HG03280 (cell line): ENCODE results near the gene EMP1.

Experiments used
- ATAC-seq: cut with Tn5 transposase; IDR thresholded peaks from one replicate; pipeline ENCODE4 v1.9.1; 2021; ENCODE audit warnings: mild to moderate bottlenecking, moderate library complexity; ENCODE audit not compliant: unreplicated experiment

The EMP1 gene

GRCh38 chr12:13195250-13195649, 1.3 kb upstream of the EMP1 start:
- no peak for ATAC-seq

GRCh38 chr12:13195785-13196129, 769 bp upstream of the EMP1 start:
- no peak for ATAC-seq

- ATAC-seq, result no peak
Measured at GRCh38 chr12:13197032-13197431, 506 bp downstream of the EMP1 start.

GRCh38 chr12:13197526-13198143, 1.1 kb downstream of the EMP1 start:
- no peak for ATAC-seq

GRCh38 chr12:13198241-13198640, 1.7 kb downstream of the EMP1 start:
- no peak for ATAC-seq

GRCh38 chr12:13198876-13199275, 2.4 kb downstream of the EMP1 start:
- no peak for ATAC-seq

GRCh38 chr12:13199592-13199991, 3.1 kb downstream of the EMP1 start:
- ATAC-seq, result no peak

- ATAC-seq, result no peak
Measured at GRCh38 chr12:13200841-13201240, 4.3 kb downstream of the EMP1 start.

- ATAC-seq, result no peak
Measured at GRCh38 chr12:13203034-13203922, 6.8 kb downstream of the EMP1 start.

GRCh38 chr12:13204428-13204827, 7.9 kb downstream of the EMP1 start:
- ATAC-seq, result no peak

- no peak for ATAC-seq
Measured at GRCh38 chr12:13205809-13206559, 9.5 kb downstream of the EMP1 start.

- ATAC-seq, result no peak
Measured at GRCh38 chr12:13206560-13206897, 10.0 kb downstream of the EMP1 start.

GRCh38 chr12:13208533-13209435, 12.3 kb downstream of the EMP1 start:
- ATAC-seq, result no peak

GRCh38 chr12:13209436-13210235, 13.1 kb downstream of the EMP1 start:
- ATAC-seq, result no peak

- no peak for ATAC-seq
Measured at GRCh38 chr12:13210236-13211190, 14.0 kb downstream of the EMP1 start.

- ATAC-seq, result no peak
Measured at GRCh38 chr12:13211191-13211858, 14.8 kb downstream of the EMP1 start.

- ATAC-seq, result no peak
Measured at GRCh38 chr12:13211859-13212664, 15.5 kb downstream of the EMP1 start.

- ATAC-seq, result no peak
Measured at GRCh38 chr12:13215056-13215455, 18.5 kb downstream of the EMP1 start.
